Activated T-helper 9 cell treated with anti-CD3 and anti-CD28 coated beads, Interleukin-2, amount 50 U/mL, for 16 hours (primary cell): ENCODE measurements around the gene CLCA1.

ENCODE experiments used
- DNase-seq: peaks from one replicate; pipeline ENCODE4 v3.0.0-alpha.2; 2020; ENCODE audit warnings: low read depth

CLCA1 gene

DNA sequence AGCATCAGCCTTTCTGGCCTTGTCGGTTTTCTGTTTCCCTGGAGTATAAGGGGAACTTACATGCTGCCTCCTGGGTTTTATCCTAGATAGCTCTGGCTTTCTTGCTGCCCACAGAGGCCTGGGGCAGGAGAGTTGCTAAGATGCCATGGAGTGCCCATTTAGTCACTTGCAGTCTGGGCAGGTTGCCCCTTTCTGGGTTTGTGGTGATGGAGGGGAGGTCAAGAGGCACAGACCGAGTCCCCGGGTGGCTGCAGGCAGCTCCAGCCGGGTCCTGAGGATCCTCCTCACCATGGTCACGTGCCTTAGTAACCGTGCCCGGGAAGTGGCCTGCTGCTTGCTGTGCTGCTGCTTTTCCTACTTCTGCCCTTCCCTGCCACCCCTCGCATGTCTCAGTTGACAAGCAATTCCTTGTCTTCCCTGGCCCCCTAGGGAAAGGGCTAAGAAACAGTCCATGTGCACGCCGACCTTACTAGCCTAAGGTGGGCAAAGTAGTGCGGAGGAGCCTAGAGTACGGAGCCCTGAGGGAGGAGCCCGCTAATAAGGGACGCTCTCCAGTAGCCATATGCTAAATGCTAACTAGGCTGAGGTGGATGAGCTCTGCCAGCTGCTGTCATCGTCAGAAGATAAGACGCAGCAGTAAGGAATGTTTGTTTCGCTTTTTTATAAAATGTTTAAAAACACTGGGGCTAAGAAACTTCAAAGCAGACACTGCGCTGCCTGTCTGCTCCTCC, 34.8 kb downstream of the CLCA1 start:
- DNase-seq: no peak

DNA sequence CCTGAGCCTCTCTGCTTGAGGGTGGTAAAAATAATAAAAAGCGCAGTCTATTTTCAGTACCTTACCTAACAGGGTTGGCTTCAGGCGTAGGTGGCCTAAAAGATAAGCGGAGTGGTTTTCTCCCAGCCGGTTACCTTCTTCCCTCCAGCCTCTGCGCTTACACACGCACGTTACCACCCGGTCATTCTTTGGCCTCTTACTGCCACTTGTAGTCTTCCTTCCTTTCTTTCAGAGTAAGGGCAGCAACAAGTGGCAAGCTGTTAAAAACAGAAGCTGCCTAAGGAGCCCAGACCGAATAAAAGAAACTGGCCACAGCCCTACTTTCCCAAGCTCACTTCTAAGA, 35.4 kb downstream of the CLCA1 start:
- no peak for DNase-seq

DNA sequence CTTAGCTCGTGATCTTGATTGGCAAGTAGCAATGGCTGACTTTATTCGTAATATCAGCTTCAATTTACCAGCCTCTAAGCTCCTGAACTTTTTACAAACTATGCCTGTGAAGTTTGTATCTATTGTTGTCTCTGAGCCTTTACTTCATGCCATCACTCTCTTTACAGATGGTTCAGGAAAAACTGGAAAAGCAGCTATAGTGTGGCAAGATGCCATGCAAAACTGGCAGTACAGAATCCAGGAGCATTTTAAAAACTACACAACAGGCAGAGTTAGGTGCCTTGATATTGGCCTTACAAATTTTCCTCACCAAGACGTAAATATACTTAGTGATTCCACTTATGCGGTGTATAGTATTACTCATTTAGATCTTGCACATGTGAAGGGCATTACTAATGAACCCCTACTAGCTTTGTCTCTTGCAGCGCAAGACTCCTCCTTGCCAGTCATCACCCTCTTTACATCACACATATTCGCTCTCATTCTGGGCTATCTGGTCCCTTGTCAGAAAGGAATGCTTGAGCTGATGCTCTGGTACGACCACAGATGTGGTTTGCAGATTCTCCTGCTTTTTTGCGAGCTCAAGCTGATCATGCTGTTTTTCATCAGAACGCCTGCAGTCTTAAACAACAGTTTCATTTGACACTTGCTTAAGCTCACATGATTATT, 36.3 kb downstream of the CLCA1 start:
- DNase-seq: no peak

DNA sequence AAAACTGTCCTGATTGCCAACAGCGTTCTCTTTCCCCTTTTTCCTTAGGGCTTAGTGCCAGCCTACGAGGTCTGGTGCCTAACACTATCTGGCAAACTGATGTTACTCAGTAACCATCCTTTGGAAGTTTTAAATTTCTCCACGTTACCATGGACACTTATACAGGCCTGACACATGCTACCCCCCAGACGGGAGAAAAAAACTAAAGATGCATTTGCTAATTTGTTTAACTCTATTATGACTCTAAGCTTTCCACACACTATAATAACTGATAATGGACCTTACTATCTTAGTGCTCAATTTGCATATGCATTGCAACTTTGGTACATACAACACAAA, 36.8 kb downstream of the CLCA1 start:
- DNase-seq: no peak

DNA sequence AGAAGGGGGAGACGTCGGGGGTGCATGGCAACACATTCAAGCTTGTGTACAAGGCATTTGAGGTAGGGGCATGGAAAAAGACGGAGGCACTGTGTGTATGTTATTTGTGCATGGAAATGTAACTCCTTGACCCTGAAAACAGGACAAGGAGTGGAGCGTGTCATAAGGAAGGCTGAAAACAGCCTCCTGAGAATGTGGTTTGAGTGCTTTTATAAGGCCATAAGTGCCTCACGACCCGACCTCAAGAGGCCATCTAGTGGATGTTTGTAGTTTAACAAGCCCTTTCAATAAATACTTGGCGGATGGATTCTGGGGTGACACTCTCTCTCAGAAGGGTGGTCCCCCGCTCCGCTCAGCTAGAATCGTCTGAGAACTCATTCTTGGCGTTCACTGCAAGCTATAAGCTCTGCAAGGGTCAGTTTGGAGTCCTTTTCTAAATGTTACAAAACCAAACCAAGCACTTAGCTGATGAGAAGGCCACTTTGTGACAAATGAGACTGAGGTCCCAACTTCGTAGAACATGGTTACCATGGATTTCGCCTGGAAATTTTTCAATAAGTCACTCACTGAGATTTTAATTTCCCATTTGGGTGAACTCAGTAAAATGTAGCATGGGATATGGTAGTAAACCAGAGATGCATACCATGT, 39.3 kb downstream of the CLCA1 start:
- DNase-seq: no peak

DNA sequence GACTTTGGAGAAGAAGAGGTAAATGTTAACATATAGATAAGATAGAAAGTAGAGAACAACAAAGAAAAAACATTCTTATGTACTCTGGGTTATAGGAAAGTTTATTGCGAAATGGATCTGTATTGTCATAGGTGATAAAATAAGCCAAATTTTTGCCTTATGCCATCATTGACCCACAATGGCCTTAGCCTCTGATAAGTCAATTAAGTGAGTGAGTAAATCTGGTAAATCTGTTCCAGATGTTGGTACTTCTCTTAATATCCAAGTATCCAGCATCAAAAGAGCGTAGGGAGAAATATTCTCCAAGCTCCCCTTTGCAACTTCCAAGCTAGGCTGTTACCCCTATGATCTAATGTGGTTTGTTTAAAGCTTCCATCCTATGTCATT, 39.8 kb downstream of the CLCA1 start:
- no peak for DNase-seq

DNA sequence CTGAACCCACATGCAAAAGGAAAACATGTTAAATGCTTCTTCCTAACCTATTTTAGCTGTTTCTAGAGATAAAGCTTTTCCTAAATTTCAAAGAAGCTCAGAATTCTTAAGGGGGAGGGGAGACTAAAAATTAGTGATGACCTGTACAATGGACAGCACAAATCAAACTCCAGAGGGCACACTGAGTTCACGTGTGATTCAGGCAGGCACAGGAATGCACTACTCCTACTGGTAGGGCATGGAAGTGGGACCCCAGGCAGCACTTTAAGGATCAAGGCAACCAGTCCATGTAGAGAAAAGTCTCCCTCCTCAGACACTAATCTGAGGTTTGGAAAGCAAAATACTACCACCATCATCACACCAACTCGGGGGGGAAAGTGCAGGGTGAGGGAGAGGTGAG, 46.9 kb downstream of the CLCA1 start:
- DNase-seq: no peak

DNA sequence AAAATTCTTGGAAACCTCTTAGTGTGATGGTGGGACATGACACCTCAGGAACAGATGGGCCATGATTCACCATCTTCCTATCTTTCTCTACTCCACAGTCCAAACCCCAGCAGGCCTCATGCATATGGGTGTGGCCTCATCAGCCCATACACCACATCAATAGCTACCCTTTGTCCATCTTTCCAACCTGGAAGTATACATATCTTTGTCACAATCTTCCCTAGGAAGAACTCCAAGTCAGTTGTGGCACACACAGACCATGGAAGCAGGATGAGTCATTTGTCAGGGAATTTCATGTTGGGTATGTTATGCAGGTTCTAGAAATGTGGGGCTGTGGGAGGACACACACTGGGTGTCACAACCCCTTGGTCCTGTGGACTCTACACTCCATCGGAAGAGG, 47.6 kb downstream of the CLCA1 start:
- no peak for DNase-seq

DNA sequence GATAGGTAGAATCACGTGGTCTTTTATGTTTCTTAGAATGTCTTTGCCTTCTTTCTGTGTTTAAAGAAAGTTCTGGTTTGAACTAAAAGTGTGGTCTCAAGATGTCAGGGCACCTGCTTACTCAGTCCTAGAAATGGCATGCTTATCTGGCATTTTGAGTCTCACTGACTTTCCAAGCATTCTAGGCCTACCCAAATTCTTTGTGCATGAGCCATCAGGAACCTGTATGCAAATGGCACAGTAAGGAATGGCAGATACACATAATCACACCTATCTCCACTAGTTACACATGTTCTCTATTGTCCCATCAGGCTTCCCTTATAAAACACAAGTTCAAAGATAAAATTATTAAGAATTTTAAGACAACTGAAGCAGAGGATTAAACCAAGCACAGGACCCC, 48.6 kb downstream of the CLCA1 start:
- DNase-seq: no peak

DNA sequence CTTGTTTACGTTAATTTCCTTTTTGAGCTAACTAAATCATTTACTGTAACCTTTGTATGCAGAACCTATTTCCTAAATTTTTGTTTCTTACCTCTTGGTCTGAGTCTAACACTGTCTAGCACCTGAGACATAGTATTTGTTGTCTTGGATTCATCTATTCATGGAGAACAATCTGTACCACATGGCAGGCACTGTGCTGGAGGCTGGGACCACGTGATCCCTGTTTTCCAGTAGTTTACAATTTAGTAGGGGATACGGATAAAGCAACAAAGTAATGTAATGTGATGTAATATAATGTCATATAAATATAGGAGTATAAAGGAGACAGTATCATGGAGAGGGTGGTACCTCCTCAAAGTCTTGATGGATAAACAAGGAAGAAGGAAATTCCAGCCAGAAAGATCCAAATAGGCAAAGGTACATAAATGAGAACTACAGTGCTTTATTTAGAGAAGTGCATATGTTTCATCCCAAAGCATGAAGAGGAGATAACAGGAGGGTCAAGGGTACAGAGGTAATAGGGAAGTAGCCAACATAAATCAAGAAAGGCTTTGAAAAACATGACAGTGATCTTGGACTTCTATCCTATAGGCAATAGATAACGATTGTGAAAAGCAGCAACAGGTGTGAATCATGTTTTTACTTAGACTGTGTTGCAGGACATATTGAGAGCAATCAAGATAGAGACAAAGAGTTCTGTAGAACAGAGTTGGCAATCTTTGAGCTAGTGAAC, 52.2 kb downstream of the CLCA1 start:
- no peak for DNase-seq

DNA sequence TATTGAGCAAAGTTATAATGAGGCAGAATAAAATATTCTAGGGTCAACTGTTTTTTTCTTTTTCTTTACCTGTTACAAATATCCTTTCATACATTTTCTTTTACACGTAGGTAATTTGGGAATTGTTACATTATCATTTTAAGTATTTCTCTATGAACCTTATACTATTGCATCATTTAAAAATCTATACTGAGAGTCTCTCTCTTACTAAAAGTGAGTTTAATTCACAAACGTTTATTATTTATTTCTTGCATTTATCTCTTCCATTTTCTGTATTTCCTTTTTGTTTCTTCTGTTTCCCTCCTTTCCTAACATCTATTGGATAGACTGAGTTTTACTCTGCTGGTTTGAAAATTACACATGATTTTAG, 52.8 kb downstream of the CLCA1 start:
- no peak for DNase-seq

DNA sequence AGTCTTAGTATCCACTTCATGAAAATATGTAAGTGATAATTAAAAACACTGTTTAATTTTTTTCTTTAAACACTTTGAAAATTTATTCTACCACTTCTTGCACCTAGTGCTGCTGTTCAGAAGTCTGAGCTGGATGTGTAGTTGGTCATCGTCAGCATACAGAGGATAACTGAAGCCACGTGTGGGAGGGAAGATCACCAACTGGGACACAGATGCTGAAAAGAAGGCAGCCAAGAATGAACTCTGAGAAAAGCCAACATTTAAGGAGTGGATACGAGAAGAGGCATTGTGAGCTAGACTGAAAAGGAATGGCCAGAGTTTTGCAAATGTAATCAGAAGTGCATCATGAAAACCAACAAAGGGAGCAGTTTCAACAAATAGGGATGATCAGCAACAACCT, 53.5 kb downstream of the CLCA1 start:
- DNase-seq: no peak

DNA sequence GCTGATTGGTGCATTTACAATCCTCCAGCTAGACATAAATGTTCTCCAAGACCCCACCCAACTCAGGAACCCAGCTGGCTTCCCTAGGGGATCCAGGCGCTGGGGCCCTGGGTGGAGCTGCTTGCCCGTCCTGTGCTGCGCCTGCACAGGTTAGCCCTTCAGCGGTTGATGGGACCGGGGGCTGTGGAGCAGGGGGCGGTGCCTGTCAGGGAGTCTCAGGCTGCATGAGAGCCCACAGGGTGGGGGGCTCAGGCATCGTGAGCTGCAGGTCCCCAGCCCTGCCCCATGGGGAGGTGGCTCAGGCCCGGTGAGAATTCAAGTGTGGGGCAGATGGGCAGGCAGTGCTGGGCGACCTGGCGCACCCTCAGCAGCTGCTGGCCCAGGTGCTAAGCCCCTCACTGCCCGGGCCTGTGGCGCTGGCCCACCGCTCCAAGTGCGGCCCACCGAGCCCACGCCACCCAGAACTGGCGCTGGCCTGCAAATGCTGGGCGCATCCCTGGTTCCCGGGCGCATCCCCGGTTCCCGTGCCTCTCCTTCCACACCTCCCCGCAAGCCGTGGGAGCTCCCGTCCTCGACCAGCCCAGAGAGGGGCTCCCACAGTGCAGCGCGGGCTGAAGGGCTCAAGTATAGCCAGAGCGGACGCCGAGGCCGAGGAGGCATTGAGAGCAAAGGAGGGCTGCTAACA, 55.1 kb downstream of the CLCA1 start:
- DNase-seq: no peak

DNA sequence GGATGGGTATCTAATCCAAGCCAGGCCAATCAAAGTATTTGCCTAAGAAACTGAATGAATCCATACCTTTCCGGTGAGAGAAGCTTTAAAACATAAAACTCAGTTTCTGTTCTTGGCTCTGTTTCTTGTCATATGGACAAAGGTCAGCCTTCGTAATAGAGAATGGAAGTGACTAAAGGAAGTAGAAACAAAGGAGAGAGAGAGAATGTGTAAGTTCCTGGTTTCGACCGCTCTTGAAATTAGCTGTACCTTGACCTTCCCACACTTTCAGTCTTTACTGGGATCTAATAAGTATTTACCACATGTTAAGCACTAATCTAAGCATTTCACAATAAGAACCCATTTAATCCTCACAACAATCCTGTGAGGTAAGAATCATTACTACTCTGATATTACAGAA, 58.6 kb downstream of the CLCA1 start:
- DNase-seq: no peak

DNA sequence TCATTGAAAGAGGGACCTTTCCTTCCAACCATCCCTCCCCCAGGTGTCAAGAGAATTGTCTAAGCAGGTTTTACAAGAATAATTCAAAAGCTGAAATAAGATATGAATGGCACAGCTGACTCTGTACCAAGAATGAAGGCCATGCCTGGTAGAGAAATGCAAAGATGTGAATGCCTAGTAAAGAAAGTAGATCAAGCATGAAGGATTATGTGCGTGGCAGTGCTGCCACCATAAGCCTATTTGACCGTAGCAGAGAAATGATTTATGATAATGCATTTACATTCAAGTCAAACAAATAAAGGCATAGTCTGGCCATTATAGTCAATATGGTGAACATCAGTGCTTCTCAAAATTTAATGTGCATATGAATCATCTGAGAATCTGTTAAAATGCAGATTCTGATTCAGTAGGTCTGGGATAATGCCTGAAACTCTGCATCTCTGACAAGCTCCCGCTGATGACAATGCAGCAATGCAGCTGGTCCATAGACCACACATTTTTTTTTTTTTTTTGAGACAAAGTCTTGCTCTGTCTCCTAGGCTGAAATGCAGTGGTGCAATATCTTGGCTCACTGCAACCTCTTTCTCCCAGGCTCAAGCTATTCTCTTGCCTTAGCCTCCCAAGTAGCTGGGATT, 61.6 kb downstream of the CLCA1 start:
- no peak for DNase-seq

DNA sequence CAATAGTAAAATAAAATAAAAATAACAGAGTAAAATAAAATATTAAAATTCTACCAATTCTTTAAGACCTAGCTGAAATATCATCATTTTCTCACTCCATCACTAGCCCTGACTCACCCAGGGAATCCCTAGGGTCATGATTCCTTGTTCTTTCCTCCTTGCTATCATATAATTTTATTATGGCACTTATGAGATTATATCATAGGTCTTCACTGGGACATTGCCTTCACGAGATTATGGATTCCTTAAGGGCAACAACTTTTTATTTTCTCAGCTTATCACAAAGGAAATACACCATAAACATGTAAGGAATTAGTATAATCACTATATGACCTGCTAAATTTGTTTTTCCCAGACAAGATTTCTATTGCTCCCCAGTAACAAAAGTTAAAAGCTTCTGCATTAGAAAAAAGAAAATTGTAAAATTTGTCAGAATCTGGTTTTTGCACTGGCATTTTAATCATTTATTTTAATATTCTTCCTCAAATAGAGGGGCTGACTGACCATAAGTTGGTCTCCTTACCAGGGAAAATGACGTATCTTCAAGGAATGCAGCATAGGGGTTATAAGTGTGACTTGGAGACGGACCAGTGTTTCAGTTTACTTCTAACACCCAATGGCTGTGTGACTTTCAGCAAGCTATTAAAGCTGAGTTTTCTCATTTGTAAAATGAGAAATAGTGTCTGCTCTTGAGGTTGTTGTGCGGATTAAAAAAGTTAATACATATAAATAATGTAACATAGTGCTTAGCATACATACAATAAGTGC, 69.4 kb downstream of the CLCA1 start:
- no peak for DNase-seq

DNA sequence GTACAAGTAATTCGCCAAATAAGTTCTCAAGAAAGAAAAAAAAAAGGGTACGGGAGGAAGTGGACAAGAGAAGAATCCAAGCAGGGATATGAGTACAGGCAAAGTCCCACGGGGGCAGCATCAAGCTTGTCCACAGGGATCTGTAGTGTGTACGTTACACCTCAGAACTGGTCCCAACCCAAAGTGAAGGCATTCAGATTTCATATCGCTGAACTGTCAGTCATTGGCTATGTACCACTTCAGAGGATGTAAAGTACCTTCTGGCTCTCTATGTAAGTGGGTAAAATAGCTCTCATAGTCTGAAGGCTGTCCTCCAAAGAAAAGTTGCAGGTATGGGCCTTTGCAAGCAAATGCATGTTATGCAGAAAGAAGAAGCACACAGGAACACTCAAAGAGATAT, 70.0 kb downstream of the CLCA1 start:
- DNase-seq: no peak

DNA sequence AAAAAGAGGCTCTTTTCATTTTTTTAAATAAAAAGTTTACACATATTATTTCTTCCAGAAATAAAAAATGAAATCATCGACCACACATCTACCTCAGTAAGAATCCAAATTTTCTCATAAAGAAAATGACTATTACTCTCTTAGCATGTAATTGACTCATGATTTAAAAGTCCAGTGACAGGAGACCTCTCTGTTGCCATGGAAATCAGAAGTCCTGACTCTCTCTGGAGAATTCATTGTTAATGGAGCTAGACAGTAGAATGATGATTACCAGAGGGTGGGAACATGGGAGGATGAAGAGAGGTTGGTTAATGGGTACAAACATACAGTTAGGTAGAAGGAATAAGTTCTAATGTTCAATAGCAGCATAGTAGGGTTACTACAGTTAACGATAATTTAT, 73.1 kb downstream of the CLCA1 start:
- no peak for DNase-seq

DNA sequence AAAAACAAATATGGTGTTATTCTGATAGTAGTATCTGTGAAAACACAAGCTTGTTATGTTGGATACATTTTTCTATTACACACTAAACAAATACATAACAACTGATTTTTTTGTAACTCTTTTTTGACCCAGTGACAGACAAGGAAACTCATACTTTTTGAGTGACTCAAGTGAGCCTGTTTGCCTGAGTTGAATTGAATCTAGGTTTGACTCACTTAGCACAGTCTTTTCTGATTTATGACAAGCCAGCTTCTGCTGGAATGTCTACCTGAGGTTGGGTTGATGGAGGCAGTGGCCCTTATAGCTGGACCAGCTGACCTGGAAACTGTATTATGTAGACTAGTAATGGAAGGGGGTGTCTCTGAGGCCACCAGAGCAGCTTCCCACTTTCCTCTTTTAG, 73.9 kb downstream of the CLCA1 start:
- DNase-seq: no peak

DNA sequence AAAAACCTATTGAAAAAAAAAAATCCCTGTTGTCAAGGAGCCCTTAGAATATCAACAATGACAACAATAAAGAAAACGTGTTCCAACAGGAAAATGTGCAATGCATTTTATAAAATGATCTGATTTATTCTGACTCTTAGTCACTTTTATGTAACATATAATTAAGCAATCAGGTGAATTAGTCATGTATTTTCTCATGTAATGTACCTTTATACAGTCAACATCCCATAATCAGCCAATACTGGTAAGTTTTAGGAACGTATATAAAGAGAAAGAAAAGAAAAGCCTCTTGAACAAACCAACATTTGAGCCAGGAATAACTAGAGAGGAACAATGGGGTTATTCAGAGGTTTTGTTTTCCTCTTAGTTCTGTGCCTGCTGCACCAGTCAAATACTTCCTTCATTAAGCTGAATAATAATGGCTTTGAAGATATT, 78.1 kb downstream of the CLCA1 start, which contains the start of gene CLCA4:
CLCA4 (plus strand) TSS at position 292 of the 435 bp plus-strand sequence; CDS start at position 334, 42 bp downstream.
- DNase-seq: no peak

DNA sequence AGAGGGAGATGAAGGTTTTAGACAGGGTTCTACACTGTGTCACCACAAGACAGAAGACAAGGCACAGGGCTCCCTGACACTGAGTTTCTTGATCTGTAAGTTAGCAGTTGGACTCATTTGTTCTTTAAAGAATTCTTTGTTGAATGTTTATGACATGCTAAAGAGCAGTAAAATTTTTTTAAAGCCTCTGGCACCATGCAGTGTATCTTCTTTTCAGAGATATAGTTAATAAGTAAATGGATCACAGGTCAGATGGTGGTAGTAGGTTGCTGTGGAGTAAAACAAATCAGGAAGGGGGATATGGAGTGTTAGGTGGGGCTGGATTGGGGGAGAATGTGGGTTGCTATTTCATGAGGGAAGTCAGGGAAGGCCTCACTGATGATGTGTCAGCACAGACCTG, 80.1 kb downstream of the CLCA1 start:
- no peak for DNase-seq
